OCI-LY7 (cell line): ENCODE results near the gene RNF215. TPM values are rescaled to one million over a fixed set of nuclear protein-coding genes. Genes with fewer than 3 reads are reported as not detected.

Experiments
- BruUV-seq: library from RNA; stranded (reverse); fragments of 400-500 nt; replicated peaks from 2 replicates; lab custom pipeline; 2021; lab: Mats Ljungman, UMichigan
- CTCF ChIA-PET: fragments of 300-600 bp; sonication (Branson Sonifier 250); formaldehyde crosslinking; loops from one replicate; lab custom pipeline; 2022; ENCODE audit warnings: antibody characterized with exemption; ENCODE audit not compliant: unreplicated experiment; lab: Charles Lee
- POLR2A ChIA-PET: fragments of 300-600 bp; sonication (Branson Sonifier 250); formaldehyde crosslinking; loops from one replicate; lab custom pipeline; 2022; ENCODE audit warnings: antibody characterized with exemption; lab: Charles Lee
- DNase-seq: peaks from one replicate; pipeline ENCODE4 v3.0.0-alpha.2; 2015; ENCODE audit warnings: low spot score
- H2AFZ ChIP-seq: fragments of 200-600 bp; sonication (generic), shearing (Covaris generic); 2 replicates; pipeline ENCODE4 v1.6.1; 2014; ENCODE audit warnings: mild to moderate bottlenecking, antibody characterized with exemption, low read length, moderate library complexity
- H3K27ac ChIP-seq: fragments of 200-600 bp; sonication (generic); 2 replicates; pipeline ENCODE4 v1.5.1; 2014; ENCODE audit warnings: mixed run types, low read depth, mild to moderate bottlenecking, moderate library complexity, low read length, inconsistent platforms; ENCODE audit not compliant: poor library complexity, severe bottlenecking
- H3K36me3 ChIP-seq: fragments of 200-600 bp; sonication (generic); 2 replicates; pipeline ENCODE4 v1.6.1; 2014; ENCODE audit warnings: mild to moderate bottlenecking, antibody characterized with exemption, low read length, moderate library complexity, mixed read lengths; ENCODE audit not compliant: insufficient read depth
- H3K4me1 ChIP-seq: fragments of 200-600 bp; sonication (generic); 2 replicates; pipeline ENCODE4 v1.5.1; 2014; ENCODE audit warnings: mild to moderate bottlenecking, low read length; ENCODE audit not compliant: insufficient read depth, poor library complexity, severe bottlenecking
- H3K4me2 ChIP-seq: fragments of 200-600 bp; sonication (generic); 2 replicates; pipeline ENCODE4 v1.6.1; 2014; ENCODE audit warnings: mild to moderate bottlenecking, low read length
- H3K4me3 ChIP-seq: fragments of 200-600 bp; sonication (generic); 2 replicates; pipeline ENCODE4 v1.5.1; 2014; ENCODE audit warnings: mild to moderate bottlenecking, low read depth, low read length; ENCODE audit not compliant: poor library complexity, severe bottlenecking
- H3K79me2 ChIP-seq: fragments of 200-600 bp; sonication (generic); 2 replicates; pipeline ENCODE4 v1.6.1; 2016; ENCODE audit warnings: low read depth, mild to moderate bottlenecking, low read length, moderate library complexity, mixed read lengths; ENCODE audit not compliant: insufficient read depth
- H3K9me2 ChIP-seq: fragments of 200-600 bp; sonication (generic); 2 replicates; pipeline ENCODE4 v1.6.1; 2016; ENCODE audit warnings: mild to moderate bottlenecking, low read length, mixed read lengths; ENCODE audit not compliant: insufficient read depth
- H3K9me3 ChIP-seq: fragments of 200-600 bp; sonication (generic); 2 replicates; pipeline ENCODE4 v1.6.1; 2014; ENCODE audit warnings: mild to moderate bottlenecking, mixed run types, low read length, mixed read lengths
- H4K20me1 ChIP-seq: fragments of 200-600 bp; sonication (generic); 2 replicates; pipeline ENCODE4 v1.6.1; 2014; ENCODE audit warnings: mild to moderate bottlenecking, antibody characterized with exemption, low read length, moderate library complexity, mixed read lengths; ENCODE audit not compliant: insufficient read depth
- EZH2phosphoT487 ChIP-seq: fragments of 200-600 bp; sonication (generic); IDR thresholded peaks from 2 replicates; pipeline ENCODE4 v1.6.1; 2018; ENCODE audit warnings: low read depth, borderline replicate concordance, mild to moderate bottlenecking, mixed run types, antibody characterized with exemption, low read length, moderate library complexity, mixed read lengths
- intact Hi-C: fragments of 100-400 bp; cut with micrococcal nuclease; formaldehyde crosslinking; loops from one replicate; pipeline ENCODE4 v1.10.0; 2022; ENCODE audit not compliant: unreplicated experiment
- total RNA-seq, 2 experiments: library from RNA; depleted of rRNA in 1 of 2; stranded (reverse); fragments of >200 nt in 1 of 2; shearing (Covaris generic) in 1 of 2; gene quantifications; 2 replicates each; pipeline ENCODE4 v1.2.3, GENCODE V29; 2014 to 2022
- TF ChIP-seq, protein P1 (sequence below): fragments of 200-600 bp; sonication (generic); conservative IDR thresholded peaks from 2 replicates; pipeline ENCODE4 v1.5.1; 2014; ENCODE audit warnings: mild to moderate bottlenecking, antibody characterized with exemption, low read length, moderate library complexity, mixed read lengths

RNF215 gene
- total RNA-seq, 2 experiments from 2014 or later = 8.0 to 13.8 TPM

DNA sequence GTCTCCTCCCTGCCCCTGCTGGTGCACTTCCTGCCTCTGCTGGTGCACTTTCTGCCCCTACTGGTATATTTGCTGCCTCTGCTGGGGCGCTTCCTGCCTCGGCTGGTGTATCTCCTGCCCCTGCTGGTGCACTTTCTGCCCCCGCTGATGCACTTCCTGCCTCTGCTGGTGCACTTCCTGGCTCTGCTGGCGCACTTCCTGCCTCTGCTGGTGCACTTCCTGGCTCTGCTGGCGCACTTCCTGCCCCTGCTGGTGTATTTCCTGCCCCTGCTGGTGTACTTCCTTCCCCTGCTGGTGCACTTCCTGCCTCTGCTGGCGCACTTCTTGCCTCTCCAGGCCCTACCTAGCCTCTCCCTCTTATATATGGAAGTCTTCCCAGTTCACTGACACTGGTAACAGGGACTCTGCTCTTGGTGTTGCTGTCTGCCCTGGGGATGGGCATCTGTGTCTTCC lies 48.5 kb upstream of the RNF215 start:
- Histone ChIP-seq H3K4me2 (peak overlapping the region; percentile 78), H3K36me3 (peaks cover 16% of the 10 kb centered on the region), H3K27ac (peak overlapping the region; percentile 67), H3K4me1 (peaks cover 25% of the 10 kb centered on the region), H3K4me3 (peak overlapping the region; percentile 63), H3K9me3 (no peaks in the 10 kb centered on the region), H3K9me2 (no peaks in the 10 kb centered on the region), H4K20me1 (no peaks in the 10 kb centered on the region), H2AFZ (peak overlapping the region; percentile 85), H3K79me2 (no peaks in the 10 kb centered on the region)
- intact Hi-C loops = loop anchor here (1.0 to 5.0 kb wide), 3 partner anchors 9 to 857 kb away; partner anchors contain the start of genes PIK3IP1 and TCN2
- TF ChIP-seq, protein P1, sequence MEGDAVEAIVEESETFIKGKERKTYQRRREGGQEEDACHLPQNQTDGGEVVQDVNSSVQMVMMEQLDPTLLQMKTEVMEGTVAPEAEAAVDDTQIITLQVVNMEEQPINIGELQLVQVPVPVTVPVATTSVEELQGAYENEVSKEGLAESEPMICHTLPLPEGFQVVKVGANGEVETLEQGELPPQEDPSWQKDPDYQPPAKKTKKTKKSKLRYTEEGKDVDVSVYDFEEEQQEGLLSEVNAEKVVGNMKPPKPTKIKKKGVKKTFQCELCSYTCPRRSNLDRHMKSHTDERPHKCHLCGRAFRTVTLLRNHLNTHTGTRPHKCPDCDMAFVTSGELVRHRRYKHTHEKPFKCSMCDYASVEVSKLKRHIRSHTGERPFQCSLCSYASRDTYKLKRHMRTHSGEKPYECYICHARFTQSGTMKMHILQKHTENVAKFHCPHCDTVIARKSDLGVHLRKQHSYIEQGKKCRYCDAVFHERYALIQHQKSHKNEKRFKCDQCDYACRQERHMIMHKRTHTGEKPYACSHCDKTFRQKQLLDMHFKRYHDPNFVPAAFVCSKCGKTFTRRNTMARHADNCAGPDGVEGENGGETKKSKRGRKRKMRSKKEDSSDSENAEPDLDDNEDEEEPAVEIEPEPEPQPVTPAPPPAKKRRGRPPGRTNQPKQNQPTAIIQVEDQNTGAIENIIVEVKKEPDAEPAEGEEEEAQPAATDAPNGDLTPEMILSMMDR = peak; percentile 67
- no peak for TF ChIP-seq EZH2phosphoT487
- no TSS peak for BruUV-seq
- POLR2A ChIA-PET = interaction anchor here (0.6 to 6.6 kb wide), 4 partner anchors 11 to 1554 kb away, joined by 3 to 48 read pairs (median 4); partner anchors contain the start of gene MTFP1
- CTCF ChIA-PET = interaction anchor here (1.0 to 2.1 kb wide), 3 partner anchors 9 to 12 kb away, joined by 5 to 6 read pairs (median 5); no protein-coding TSS in a partner anchor
- DNase-seq = peak; percentile 90

DNA sequence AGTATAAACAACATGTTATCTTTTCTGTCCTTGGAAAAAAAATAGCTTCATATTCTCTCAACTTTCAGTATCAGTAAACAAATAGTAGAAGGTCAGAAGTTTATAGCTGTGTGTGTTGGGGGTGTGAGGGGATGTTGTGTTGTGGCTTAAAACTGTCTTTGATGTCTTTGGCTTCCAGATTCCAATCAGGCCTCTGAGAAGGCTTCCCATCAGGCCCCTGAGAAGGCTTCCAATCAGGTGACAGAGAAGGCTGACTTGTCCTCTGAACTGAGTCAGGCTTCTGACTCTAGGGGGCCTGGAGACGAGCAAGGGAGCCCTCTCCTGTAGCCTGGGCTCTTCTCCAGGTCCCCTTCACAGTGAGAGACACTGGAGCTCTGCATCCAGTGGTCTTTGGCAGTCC lies 47.6 kb upstream of the RNF215 start:
- BruUV-seq = no TSS peak

More for the DNA sequence above, 47.6 kb upstream of the RNF215 start:
- ChIA-PET POLR2A (interaction anchor here (0.7 to 6.6 kb wide), 2 partner anchors 11 to 108 kb away, joined by 3 to 48 read pairs; partner anchors contain the start of gene MTFP1), CTCF (interaction anchor here (2.1 kb wide), 1 partner anchor 11 kb away, joined by 6 read pairs; no protein-coding TSS in a partner anchor)
- no peak for DNase-seq
- Histone ChIP-seq H3K9me2 (no peaks in the 10 kb centered on the region), H3K79me2 (no peaks in the 10 kb centered on the region), H3K36me3 (peaks cover 17% of the 10 kb centered on the region), H2AFZ (no peak overlapping the region; the same call in 1 of the 2 replicates), H4K20me1 (no peaks in the 10 kb centered on the region), H3K4me2 (peak overlapping the region; percentile 78), H3K27ac (peak overlapping the region; percentile 67), H3K4me1 (peaks cover 25% of the 10 kb centered on the region), H3K9me3 (no peaks in the 10 kb centered on the region), H3K4me3 (peak overlapping the region; percentile 63)
- TF ChIP-seq, protein P1 = no peak
- TF ChIP-seq EZH2phosphoT487 = no peak
- intact Hi-C loops = loop anchor here (1.0 to 5.0 kb wide), 3 partner anchors 9 to 857 kb away; partner anchors contain the start of genes PIK3IP1 and TCN2
